Parathyroid adenoma (tissue), 2 donors: ENCODE results near the gene ZDHHC7.

Experiments used
- H2AFZ ChIP-seq: fragments of 300-600 bp; sonication (generic); one replicate; pipeline ENCODE4 v1.7.0; 2017; ENCODE audit warnings: antibody characterized with exemption, mild to moderate bottlenecking
- H3K27ac ChIP-seq: fragments of 300-600 bp; sonication (generic); one replicate; pipeline ENCODE4 v1.7.0; 2017
- H3K27me3 ChIP-seq: fragments of 300-600 bp; sonication (generic); one replicate; pipeline ENCODE4 v1.7.0; 2017; ENCODE audit warnings: low read length; ENCODE audit not compliant: control insufficient read depth, insufficient read depth
- H3K36me3 ChIP-seq: fragments of 300-600 bp; sonication (generic); one replicate; pipeline ENCODE4 v1.7.0; 2017; ENCODE audit warnings: low read length; ENCODE audit not compliant: control insufficient read depth, insufficient read depth
- H3K4me1 ChIP-seq: fragments of 300-600 bp; sonication (generic); one replicate; pipeline ENCODE4 v1.7.0; 2017; ENCODE audit warnings: control low read depth
- H3K4me2 ChIP-seq: fragments of 300-600 bp; sonication (generic); one replicate; pipeline ENCODE4 v1.7.0; 2017; ENCODE audit warnings: low read length
- H3K4me3 ChIP-seq: fragments of 300-600 bp; sonication (generic); one replicate; pipeline ENCODE4 v1.7.0; 2017; ENCODE audit warnings: low read depth, low read length
- H3K79me2 ChIP-seq: fragments of 300-600 bp; sonication (generic); one replicate; pipeline ENCODE4 v1.7.0; 2017; ENCODE audit warnings: control low read depth
- H3K9ac ChIP-seq: fragments of 300-600 bp; sonication (generic); one replicate; pipeline ENCODE4 v1.7.0; 2017; ENCODE audit warnings: mild to moderate bottlenecking
- H3K9me3 ChIP-seq: fragments of 300-600 bp; sonication (generic); one replicate; pipeline ENCODE4 v1.7.0; 2017; ENCODE audit warnings: low read length; ENCODE audit not compliant: control insufficient read depth
- CTCF ChIP-seq: fragments of 300-600 bp; sonication (generic); IDR thresholded peaks from one replicate; pipeline ENCODE4 v1.7.0; 2017; ENCODE audit warnings: antibody characterized with exemption, mild to moderate bottlenecking
- donor health status: primary hyperparathyroidism.

The ZDHHC7 gene

GRCh38 chr16:85008271-85008670 lies 3.1 kb downstream of the ZDHHC7 start:
- H3K79me2 ChIP-seq: peaks cover 49% of the 10 kb centered on the region
- no peaks in the 10 kb centered on the region for H3K36me3 ChIP-seq
- no peaks in the 10 kb centered on the region for H3K27me3 ChIP-seq
- no peak overlapping the region for H2AFZ ChIP-seq
- no peak overlapping the region for H3K4me2 ChIP-seq
- H3K27ac ChIP-seq: no peak overlapping the region
- H3K4me1 ChIP-seq: peaks cover 16% of the 10 kb centered on the region
- H3K9me3 ChIP-seq: no peaks in the 10 kb centered on the region
- TF ChIP-seq CTCF: no peak
- H3K9ac ChIP-seq: no peak overlapping the region
- H3K4me3 ChIP-seq: no peak overlapping the region

GRCh38 chr16:85007496-85008214 lies 3.7 kb downstream of the ZDHHC7 start:
- no peaks in the 10 kb centered on the region for H3K9me3 ChIP-seq
- TF ChIP-seq CTCF: no peak
- H3K27ac ChIP-seq: no peak overlapping the region
- no peaks in the 10 kb centered on the region for H3K27me3 ChIP-seq
- H3K4me2 ChIP-seq: no peak overlapping the region
- no peak overlapping the region for H3K4me3 ChIP-seq
- H3K36me3 ChIP-seq: no peaks in the 10 kb centered on the region
- H3K4me1 ChIP-seq: peaks cover 16% of the 10 kb centered on the region
- no peak overlapping the region for H2AFZ ChIP-seq
- H3K9ac ChIP-seq: no peak overlapping the region
- peaks cover 52% of the 10 kb centered on the region for H3K79me2 ChIP-seq

GRCh38 chr16:85006639-85007038 lies 4.7 kb downstream of the ZDHHC7 start:
- Histone ChIP-seq H3K4me2 (no peak overlapping the region), H3K9ac (no peak overlapping the region), H3K27ac (no peak overlapping the region), H3K79me2 (peaks cover 57% of the 10 kb centered on the region), H3K9me3 (no peaks in the 10 kb centered on the region), H3K36me3 (no peaks in the 10 kb centered on the region), H3K27me3 (no peaks in the 10 kb centered on the region), H2AFZ (no peak overlapping the region), H3K4me1 (peaks cover 16% of the 10 kb centered on the region), H3K4me3 (no peak overlapping the region)
- no peak for TF ChIP-seq CTCF

- Histone ChIP-seq H3K36me3 (no peaks in the 10 kb centered on the region), H2AFZ (no peak overlapping the region), H3K4me2 (no peak overlapping the region), H3K27me3 (no peaks in the 10 kb centered on the region), H3K27ac (no peak overlapping the region), H3K9me3 (no peaks in the 10 kb centered on the region), H3K4me1 (peaks cover 19% of the 10 kb centered on the region), H3K9ac (no peak overlapping the region), H3K4me3 (no peak overlapping the region), H3K79me2 (peaks cover 56% of the 10 kb centered on the region)
- no peak for TF ChIP-seq CTCF
Measured at GRCh38 chr16:85005285-85006069, 5.9 kb downstream of the ZDHHC7 start.
